Stimulated activated CD4-positive, alpha-beta T cell treated with anti-CD3 and anti-CD28 coated beads, TNF-alpha, amount 100 ng/mL, for 1 hour (primary cell): ENCODE data around the gene MYH3.

ENCODE experiments used
- DNase-seq, 3 donors: peaks; one replicate each; pipeline ENCODE4 v3.0.0-alpha.2; 2020; ENCODE audit warnings: low read depth in 3 of 3, low spot score in 1 of 3

Gene MYH3

DNA sequence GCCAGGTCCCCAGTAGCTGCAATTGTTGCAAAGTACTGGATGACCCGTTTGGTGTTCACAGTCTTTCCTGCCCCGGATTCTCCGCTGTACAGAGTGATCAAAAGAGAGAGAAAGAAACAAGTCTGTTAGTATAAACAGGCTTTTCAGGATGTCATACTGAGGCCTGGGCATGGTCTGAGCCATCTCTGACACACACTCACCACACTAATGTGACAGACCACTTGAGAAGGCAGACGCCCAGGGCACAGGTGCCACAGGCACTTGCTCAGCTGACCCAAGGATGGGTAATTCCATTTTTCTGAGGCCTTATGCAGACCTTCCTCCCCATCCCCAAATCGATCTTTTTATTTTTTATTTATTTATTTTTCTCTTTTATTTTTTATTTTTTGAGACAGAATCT lies 7.5 kb downstream of the MYH3 start:
- no peak for DNase-seq

DNA sequence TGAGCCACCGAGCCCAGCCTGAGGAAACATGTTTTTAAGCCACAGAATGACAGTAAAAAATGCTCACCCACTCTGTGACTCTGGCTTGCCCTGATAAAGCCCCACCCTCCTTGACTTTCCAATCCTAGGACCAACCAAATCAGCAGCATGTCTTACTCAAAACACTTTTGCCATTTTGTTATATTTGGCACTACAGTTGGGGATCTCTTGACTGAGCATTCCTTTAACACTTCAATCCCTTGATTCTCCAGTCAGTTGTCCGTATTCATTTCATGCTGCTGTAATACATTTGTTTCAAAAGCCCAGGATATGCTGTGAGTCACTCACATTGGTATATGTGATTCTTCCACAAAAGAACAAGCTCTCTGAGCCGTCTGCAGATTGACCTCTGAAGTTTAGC lies 8.2 kb downstream of the MYH3 start:
- no peak for DNase-seq

DNA sequence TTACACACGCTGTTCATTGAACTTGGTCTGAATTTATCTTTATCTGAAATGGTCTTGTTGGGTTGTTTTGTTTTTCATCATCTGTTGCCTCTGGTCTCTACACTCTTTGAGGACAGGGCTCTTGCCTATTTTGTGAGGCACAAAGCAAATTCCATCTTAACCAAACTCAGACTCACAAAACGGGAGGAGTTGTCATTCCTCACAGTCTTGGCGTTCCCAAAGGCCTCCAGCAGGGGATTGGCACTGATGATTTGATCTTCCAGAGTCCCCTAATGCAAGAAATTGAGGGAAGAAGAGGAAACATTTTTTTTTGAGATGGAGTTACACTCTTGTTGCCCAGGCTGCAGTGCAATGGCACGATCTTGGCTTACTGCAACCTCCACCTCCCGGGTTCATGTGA lies 8.7 kb downstream of the MYH3 start:
- no peak for DNase-seq

DNA sequence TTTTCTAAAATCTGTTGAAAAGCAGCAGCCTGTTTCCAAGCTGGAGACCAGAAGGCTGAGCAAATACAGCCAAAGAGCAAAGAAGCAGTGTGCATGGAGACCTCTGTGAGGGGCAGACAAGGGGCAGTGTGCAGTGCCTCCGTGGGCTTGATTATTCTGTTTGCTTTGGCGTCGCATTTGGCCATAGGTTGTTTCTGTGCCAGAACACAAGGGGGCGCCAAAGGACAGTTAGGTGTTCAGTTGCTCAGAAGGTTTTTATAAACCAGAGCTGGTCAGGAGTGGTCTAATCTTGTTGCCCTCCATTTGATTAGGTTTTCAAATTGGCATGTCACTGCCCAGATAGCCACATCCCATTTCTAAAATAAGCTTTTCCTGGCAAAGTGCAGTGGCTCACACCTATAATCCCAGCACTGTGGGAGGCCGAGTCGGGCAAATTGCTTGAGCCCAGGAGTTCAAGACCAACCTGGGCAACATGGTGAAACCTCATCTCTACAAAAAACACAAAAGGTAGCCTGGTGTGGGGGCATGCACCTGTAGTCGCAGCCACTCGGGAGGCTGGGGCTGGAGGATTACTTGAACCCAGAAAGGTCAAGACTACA lies 10.6 kb downstream of the MYH3 start:
- DNase-seq = peak; percentile 45 to 64 (median 45)

DNA sequence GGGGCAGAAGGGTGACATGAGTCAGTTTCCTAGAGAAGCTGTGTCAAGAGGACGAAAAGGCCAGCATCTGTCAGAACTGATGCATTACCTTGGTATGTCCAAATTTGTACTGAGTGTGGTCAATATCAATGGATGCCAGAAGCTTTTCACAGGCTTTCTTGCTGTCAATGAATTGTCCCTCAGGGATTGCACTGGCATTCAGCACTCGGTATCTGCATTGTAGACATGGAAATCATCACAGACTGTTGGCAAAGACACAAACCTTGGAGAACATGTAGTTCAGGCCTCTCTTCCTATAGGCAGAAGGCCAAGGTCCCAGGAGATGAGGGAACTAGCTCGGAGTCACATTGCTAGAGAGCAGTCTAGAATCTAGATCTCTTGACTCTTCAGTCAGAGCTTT lies 16.6 kb downstream of the MYH3 start:
- no peak for DNase-seq

DNA sequence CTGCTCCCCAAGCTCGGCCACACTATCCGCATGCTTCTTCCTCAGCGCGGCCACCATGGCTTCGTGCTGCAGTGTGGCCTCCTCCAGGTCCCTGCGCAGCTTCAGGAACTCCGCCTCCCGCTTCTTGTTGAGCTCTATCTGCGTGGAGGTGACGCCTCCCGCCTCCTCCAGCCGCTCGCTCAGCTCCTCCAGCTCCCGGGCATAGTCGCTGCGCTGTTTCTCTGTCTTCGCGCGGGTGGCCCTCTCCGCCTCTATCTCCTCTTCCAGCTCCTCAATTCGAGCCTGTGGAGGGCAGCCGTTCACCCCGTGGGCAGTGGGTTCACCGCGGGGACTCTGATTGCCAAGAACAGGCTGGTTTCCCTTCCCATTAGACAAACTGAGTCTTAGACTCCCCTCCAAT lies 19.0 kb downstream of the MYH3 start:
- no peak for DNase-seq

DNA sequence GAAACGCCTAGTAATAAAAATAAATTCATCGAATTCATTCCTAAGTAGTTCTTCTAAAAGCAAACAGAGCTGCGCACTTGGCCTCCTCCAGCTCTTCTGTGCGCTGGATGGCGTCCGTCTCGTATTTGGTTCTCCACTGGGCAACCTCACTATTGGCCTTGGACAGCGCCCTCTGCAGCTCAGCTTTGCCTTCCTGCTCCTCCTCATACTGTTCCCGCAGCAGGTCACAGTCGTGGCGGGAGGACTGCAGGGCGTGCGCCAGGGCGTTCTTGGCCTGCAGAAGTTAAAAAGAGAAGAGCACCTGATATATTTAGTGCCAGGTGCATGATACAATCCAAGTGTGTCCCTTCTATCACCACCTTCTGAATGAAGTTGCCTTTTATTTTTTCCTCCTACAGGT lies 21.8 kb downstream of the MYH3 start:
- DNase-seq = no peak

DNA sequence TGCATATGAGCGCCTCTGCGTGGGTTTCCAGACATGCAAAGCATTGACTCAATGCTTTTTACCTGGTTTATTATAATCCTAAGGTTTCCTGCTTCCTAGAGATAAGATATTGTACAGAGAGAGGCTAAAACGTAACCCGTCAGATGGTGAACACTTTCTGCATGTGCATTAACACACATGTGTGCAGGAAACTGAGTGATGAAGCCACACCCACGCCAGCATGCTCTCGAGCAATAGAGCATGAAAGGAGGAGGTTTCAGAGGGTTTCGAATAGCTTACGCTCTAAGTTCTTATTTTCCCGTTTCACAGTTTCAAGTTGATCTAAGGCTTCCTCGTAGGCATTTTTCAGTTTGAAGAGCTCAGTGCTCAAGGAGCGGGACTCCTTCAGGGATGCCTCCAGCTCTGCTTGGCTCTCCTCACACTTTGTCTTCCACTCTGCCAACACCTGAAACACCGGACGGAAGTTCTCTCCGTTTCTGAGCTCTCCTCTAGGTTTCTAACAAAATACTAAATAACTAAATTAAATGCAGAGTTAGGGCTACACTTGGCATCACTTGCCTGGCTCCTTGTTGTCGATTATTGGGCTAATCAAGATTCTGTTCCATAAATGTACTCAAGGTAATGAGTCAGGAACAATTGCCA lies 23.2 kb downstream of the MYH3 start:
- DNase-seq = no peak

DNA sequence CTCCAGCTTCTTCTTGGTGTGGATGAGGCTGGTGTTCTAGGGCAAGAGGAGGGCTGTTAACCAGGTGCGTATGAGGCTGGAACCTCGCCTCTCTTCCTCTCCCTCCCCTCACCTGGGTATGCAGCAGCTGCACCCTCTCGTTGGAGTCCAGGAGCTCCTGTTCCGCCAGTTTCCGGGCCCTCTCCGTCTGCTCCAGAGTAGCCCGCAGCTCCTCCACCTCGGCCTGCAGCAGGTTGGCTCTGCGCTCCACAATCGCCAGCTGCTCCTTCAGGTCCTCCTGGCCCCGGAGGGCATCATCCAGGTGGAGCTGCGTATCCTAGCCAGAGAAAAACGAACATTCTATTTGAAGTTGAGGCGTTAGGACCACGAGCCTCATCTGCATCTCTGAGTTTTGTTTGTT lies 25.4 kb downstream of the MYH3 start:
- no peak for DNase-seq

DNA sequence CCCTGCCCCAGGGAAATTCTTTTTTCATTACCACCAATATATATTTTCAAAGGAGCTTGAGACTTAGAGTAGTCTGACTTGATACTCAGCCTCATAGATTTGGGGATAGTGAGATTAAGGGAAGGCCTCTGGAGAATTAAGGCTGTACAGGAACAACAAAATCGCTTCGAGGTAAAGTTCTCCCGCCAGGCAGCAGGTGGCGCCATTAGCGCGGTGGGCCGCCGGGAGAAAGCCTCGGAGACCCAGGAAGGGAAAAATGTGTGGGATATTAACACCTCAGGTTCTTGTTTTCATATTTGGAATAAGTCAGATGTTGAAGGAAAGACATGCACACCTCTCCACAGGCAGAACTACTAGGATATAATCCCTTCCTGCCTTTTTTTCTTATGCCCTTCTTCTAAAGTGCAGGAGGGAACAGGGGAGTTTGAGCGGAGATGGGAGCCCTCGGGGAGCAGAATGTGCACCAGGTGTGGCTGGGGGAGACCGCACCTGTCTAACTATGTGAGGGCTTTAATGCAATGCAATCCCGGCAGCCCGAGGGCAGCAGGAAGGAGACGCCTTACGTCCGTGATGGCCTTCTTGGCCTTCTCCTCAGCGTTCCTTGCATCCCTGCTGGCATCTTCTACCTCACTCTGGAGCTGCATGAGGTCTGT lies 25.9 kb downstream of the MYH3 start:
- DNase-seq = no peak

DNA sequence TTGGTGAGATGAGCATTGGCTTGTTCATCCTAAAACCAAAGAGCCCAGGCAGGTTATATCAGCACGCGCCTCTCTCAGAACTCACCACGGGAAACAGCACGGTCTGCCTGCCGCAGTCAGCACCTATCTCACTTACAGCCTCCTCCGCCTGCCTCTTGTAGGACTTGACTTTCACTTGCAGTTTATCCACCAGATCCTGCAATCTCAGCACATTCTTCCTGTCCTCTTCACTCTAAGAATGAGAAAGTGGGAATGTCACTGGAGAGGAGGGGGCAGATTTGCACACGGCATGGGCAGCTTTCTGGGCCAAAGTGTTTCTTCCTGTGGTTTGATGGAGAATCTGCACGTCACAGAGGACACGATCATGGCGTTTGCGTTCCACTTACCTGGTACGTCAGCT lies 27.4 kb downstream of the MYH3 start:
- DNase-seq = no peak

DNA sequence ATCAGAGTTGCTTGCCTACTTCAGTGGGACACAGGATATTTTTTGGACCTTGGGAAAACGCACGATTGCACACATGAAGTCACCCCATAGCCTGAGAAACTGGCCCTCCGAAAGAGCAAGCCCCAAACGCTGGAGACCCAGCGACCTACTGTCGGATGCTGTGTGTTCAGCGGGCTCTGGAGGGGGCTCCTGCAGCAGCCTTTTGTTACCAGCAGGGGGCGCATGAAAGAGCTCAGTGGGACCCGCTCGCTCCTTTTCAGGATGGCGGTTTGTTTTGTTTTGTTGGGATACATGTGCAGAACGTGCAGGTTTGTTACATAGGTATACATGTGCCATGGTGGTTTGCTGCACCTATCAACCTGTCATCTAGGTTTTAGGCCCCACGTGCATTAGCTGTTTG lies 28.4 kb downstream of the MYH3 start:
- no peak for DNase-seq

DNA sequence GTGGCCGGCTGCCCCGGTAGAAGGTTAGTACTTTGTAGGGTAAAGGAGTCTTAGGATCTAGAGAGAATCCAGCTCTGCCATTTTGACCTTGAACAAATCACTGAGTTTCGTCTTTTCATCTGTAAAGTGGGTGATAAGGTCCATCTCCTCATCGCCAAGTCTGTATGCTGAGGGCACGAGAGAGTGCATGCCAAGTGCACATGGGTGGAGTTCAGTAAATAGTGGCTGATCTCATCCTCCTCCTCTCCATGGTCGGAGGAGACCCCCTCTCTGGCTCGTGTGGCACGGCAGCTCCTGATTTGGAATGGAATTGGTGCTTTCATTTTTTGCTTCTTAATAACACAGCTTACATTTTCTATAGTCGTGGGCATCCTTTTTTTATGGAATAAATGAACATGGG lies 30.7 kb downstream of the MYH3 start:
- DNase-seq = no peak

DNA sequence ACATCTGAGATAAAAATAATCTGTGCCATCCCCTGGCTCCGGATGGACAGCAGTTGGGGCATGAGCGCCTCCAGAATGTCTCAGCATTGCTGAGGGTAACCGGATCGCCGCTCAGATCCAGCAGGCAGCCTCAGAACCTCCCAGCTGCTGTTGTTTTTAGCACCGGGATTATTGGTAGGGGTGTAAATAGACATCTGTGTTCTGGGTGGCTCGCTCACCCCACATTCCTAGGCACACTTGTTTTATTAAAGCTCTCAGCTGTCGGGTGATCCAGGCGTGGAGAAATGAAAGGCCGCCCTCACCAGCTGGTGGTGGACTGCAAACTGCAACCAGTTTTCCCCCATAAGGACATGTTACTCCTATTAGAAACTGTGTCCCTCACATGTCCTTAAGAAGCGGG lies 32.1 kb downstream of the MYH3 start:
- no peak for DNase-seq

DNA sequence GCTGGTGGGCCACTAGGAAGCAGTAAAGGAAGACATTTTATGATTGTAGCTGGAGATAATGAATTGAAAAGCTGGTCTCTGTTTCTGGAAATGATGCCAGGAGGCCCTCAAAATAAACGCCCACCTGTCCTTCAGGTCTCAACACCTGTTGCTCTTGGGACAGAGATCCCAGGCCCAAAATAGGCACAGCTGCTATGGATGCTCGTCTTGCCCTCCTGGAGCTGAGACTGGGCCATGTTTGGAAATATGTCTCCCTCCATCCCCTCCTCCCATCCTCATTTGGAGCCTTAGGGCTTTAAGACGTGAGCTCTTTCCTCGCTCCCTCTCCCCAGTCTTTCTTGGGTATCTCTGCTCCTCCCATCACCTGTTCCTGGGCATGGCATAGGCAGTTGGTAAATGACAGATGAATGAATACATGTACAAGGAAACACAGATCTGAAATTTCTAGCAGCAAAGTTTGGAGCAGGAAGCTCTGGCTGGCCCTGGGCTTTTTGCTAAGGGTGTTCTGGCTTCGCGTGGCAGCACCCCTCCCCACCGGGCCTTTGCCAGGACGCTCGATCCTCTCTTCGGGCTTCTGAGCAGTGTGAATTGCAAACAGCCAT lies 33.3 kb downstream of the MYH3 start:
- no peak for DNase-seq

DNA sequence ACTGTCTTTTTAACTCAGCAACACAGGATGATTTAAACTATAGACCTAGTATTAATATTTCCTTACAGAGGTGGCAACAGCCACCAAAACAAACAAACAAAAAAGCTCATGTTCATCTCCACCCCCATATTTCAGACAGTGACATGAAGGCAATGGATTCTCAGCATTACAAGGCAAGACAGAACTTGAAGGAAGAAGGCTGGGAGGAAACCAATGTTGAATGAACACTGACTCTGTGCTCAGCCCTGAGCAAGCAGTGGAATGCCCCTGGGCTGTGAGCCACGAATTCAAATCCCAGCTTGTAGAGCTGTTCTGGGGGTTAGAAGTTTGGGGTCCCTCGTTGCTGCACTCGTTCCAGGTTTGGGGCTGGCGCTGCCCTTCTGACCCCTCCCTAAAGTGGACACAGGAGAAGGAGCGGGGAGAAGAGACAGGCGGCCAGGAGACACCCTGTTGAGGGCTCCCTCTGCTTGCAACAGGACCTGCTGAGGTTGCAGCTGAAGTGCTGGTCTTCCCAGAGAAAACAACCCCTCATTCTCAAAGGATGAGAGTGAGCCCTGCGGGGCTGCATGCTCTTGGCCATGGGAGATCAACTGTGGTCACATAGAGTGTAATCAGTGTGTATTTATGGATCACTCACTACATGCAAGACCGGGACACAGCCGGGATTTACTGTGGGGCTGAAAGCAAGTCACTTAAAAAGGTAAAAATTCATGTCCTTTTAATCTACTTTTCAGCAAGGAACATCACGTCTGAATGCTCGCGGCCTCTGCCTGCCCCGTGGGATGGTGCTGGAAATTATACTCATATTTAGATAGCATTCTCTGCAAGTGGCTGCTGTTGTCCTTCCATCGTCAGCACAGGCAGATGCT lies 34.3 kb downstream of the MYH3 start:
- no peak for DNase-seq

DNA sequence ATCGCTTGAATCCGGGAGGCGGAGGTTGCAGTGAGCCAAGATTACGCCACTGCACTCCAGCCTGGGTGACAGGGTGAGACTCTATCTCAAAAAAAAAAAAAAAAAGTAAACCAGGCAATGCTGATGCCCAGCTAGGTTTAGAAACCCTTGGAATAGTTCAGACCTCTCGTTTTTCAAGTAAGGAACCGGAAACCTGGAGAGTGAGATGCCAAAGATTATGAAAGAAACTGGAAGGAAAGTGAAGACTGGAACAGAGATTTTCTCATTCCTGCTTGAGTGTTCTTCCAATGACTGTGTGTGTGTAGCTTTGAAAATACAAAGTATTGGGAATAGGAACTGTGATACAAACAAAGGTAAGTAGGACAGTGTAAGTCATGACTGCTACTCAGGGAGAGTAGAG lies 35.7 kb downstream of the MYH3 start:
- DNase-seq = no peak

DNA sequence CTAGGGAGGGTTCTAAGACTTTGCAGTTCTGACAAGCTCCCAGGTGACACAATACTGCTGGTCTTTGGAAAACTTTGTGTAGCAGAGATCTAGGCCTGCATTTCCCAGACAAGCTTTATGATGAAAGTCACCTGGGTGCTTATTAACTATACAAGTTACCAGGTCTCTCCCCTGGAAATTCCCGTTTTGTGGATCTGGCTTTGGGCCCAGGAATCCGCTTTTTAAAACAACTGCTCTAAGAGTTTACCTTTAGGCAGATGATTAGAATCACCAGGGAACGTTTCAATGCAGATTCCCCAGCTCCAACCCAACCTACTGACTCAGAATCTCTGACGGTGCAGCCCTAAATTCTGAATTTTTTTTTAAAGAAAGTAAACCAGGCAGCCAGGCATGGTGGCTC lies 36.3 kb downstream of the MYH3 start:
- DNase-seq = no peak

DNA sequence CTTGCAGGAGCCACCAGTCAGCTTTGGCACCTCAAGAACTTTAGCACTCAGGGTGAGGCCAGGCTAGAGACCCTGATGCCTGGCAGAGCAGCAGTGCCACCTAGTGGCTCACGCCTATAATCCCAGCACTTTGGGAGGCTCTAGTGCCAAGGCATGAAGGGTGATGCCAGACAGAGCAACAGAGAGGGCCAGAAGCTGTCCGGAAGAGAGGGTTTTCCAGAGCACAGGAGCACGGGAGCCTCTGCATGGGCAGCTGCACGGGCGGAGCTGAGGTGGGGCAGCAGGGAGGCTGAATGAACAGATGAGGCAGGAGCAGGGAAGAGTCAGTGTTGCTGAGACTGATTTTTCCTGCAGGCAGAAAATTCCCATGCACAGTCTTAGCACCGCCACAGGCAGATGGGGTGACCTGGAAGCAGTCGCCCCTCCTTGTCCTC lies 38.9 kb downstream of the MYH3 start:
- peak in 1 of 3 donors; percentile 31 for DNase-seq

DNA sequence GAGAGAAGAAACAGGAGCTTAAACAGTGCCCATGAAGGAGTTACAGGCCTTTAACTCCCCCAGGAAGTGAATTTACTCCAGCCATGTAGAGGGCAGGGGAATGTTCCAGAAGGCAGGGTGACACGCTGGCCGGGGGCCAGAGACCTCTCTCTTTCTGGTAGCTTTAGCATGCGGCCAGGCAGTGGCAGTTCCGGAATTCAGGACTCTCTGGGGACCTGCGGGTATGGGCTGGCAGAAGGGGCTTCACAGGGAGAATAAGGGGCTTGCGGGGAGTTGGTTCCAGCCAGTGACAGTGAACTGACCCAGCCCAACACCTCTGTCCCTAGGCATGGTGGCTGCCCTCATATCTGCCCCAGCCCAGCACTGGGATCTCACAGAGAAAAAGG lies 40.0 kb downstream of the MYH3 start:
- DNase-seq = no peak

DNA sequence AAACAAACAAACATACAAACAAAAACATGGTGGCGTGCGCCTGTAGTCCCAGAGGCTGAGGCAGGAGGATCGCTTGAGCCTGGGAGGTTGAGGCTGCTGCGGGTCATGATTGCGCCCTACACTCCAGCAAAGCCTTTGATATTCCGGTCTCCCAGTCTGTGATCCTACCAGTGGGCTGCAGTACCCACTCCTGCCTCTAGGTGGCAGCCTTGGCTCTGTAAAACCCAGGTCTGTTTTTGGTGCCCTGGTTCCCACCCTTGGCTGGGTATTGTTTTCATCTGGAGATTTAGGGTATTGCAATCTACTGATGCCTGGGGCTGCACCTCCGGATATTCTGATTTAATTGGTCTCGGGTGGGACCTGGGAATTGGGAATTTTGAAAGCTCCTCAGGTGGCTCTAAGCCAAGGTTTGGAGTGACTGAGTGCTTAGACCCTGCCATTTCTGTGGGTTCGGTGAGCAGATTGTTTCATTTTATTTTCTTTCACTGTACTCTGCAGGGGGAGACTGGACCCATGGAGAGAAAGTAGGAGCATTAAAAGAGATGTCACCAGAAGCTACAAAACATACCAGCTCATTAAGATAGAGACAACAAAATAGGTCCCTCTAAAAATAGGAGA lies 40.5 kb downstream of the MYH3 start:
- DNase-seq = peak; percentile 20 to 65 (median 33)
